ENCODE data around the gene TECTA.
A peak's percentile ranks its signal among the peaks of the same experiment; 100 is the strongest.
"Not testable (repeated sequence)": the region's sequence is repeated elsewhere in the genome, so short reads cannot be mapped to it uniquely, and the experiment has no call there.

The TECTA gene

DNA sequence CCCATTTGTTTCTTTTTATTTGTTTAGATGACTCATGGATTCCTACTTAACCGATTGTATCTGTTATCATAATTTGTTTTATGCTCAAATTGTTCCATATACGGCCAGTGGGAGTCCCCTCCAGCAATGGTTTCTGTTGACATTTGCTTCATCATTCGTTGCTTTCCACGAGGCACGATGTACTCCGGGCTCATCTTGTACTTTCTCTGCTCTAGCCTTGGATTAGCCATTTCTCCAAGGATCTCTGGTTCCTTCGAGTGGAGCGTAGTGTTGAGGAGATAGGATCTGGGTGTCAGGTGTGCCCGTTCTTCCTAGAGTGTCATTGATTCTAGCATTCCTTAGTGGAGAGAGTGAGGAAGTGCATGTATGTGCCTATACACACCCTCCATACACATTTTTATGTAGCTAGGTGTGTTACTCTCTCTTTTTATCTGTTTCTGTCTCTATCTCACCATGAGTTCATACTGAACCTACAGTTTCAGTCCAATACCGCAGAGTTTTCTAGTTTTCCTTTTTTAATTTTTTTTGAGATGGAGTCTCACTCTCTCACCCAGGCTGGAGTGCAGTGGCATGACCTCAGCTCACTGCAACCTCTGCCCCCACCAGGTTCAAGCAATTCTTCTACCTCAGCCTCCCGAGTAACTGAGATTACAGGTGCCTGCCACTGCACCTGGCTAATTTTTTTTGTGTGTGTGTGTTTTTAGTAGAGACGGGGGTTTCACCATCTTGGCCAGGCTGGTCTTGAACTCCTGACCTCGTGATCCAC lies 31.4 kb downstream of the TECTA start:
- DNase-seq, result no peak

DNA sequence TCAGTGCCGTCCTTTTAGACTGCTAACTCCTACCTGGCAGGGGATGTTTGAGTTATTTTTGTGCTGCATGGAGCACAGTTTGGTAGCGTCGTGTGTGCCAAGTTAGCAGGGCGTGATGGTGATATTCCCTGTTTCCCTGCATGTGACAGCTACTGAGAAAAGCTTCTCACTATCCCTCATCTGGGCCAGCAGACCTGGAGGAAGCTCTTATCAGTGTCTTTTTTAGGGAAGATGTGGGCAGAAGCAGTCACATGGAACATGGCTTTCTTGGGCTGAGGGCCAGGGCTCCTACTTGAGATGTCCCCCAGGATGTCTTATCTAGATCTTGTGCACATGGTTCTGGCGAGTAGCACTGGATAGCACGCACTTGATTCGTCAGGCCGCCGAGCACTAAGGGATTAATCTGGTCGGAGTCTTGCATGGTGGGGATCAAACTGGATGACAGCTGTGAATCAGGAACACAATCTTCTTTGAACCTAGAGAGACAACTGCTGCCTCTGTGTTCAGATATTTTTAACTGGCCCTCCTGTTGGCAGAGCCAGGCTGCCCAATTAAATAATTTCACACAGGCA lies 33.8 kb downstream of the TECTA start:
- peak in 1 of 14 donors; percentile 60 for DNase-seq

- DNase-seq, result no peak
Observed at GRCh38 chr11:121137005-121137404, 36.0 kb downstream of the TECTA start.

DNA sequence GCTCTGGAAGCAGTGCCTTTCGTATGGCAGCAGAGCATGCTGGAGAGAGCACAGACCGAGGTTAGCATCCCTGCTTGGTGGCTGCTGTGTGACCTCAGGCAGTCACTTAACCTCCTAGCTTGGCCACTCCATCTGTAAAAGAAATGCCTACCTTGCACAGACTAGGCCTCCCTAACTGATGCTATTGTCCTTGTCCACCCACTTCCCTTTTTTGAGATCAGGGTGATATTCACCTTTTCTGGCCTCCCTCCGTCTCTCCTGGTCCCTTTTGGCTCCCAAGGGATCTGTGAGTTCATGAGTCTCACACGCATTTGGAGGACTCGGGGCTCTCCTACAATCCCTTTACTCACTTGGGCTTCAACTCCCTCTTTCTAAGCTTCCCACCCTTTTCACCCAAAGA lies 37.2 kb downstream of the TECTA start:
- no peak for DNase-seq

GRCh38 chr11:121140369-121140768 lies 39.3 kb downstream of the TECTA start:
- no peak for DNase-seq

- no peak for DNase-seq
Observed at GRCh38 chr11:121141066-121141465, 40.0 kb downstream of the TECTA start.

DNA sequence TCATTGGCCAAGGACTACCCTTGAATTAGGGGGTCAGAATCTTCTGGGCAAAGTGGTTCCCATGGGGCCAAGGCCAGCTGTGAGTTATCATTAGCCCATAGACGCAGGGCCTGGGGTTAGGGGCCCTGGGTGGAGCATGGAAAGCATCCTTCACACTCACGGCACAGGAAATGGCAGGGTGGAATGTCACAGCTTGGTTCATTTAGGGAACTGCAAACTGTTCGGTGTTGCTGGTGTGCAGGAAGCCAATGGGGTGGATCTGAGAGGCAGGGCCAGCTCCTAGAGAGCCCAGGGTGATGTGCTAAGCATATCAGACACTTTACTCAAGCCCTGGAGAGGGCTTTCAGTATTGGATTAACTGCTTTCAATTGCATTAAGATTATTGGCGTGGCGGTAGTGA lies 42.9 kb downstream of the TECTA start:
- no peak for DNase-seq

GRCh38 chr11:121144723-121145122 lies 43.7 kb downstream of the TECTA start:
- no peak for DNase-seq

DNA sequence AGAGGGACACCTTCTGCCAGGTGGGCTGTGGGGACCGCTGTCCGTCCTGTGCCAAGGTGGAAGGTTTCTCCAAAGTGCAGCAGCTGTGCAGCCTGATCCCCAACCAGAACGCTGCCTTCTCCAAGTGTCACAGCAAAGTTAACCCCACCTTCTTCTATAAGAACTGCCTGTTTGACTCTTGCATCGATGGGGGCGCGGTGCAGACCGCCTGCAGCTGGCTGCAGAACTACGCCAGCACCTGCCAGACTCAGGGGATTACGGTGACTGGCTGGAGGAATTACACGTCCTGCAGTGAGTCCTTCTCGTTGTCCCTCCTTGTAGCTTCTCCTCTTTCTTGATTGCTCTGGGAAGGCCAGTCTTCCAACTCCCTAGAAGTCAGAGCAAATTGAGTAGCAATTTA lies 44.8 kb downstream of the TECTA start:
- no peak for DNase-seq

DNA sequence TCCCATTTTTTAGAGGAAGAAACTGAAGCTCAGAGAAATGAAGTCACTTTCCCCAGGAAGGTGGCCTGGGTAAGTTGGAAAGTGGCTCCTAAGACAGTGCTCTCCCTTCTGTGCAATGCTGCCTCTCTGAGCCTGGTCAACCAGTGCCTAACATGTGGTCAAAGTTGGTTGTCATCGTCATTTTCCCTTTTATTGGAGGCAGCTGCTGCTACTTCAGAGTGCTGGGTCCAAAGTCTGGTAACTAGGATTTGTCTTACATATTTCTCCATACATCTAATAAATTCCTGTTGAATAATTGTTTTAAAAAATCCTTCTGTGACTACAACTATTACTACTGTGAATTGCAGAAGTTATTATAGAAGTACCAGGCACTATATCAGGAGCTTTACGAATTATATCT lies 48.1 kb downstream of the TECTA start:
- no peak for DNase-seq

DNA sequence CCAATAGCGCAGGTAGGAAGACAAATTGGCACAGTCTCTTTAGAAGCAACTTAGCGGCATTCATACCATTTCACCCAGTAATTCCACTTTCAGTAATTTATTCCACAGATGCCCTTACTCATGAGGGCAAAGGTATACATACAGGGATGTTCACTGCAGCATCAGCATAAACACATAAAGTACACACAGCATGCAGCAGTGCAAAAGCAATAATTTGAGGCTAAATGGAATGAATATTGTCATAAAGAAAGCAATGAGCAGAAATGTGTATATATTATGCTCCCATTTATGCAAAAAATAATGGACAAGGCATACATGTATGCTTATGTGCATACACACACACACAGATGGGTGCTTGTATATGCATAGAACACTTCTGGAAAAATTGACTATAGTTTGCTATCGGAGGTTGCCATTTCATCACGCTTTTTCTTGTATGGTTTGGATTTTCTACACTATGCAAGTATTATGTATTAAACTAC lies 50.2 kb downstream of the TECTA start:
- DNase-seq, result no peak

- DNase-seq, result no peak
Observed at GRCh38 chr11:121152764-121153163, 51.7 kb downstream of the TECTA start.

- no peak for DNase-seq
Observed at GRCh38 chr11:121153472-121153871, 52.4 kb downstream of the TECTA start.

DNA sequence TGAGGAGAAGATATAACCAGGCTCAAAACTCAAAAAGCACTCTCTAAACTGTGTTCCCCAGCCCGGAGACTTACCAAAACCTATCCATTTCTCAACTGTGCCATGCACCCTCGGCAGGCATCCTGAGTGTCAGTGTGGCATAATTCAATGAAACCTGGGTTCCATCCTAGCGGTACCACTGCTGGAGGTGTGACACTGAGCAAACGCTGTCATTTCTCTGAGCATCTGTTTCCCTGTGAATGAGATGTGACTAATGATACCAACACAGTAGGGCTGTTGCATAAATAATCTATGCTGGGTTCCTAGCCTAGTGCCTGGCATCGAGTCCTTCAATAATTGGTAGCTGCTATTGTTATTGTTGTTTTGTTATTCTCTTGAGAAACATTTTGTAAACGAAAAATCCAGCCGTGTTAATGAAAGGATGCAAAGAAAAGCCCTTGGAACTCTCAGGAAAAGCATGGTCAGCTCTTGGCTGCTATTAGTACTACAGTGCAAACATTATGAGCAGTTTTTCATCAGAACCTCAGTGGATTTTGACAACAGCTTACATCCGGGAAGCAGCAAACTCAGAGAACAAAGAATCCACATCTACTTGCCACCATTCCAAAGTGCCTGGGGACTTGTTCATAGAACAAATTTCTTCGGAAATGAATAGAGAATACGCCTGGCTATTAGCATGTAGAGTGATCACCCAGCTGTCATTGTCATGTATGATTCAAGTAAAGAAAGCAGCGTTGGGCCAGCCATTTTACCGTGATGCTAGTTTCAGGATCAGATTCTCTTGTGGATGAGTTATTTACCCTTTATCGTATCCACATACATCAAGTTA lies 53.7 kb downstream of the TECTA start:
- DNase-seq, result no peak

DNA sequence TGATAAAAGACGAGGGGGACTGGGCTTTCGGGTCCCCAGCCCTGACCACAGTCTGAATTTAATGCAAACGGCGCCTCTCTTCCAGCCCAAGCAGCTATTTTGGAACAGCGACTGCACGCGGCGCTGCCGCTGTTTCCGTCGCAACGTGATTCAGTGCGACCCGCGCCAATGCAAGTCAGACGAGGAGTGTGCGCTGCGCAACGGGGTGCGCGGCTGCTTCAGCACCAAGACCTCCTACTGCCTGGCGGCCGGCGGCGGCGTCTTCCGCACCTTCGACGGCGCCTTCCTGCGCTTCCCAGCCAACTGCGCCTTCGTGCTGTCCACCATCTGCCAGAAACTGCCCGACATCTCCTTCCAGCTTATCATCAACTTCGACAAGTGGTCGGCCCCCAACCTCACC lies 56.7 kb downstream of the TECTA start:
- no peak for DNase-seq

DNA sequence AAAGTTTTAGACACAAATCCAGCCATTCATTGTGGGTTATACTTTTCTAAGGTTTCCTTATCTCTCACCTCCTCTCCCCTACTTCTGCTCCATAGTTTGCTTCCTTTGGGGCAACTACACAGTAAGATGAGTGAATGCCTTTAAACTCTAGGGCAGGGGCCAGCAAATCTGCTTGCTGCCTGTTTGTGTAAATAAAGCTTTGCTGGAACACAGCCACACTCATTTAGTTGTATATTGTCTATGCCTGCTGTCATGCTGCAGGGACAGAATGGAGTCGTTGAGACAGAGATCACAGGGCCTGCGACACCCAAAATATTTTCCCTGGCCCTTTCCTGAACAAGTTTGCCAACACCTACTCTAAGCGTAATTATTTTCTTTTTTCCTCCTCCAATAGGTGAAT lies 58.7 kb downstream of the TECTA start:
- DNase-seq, result no peak

DNA sequence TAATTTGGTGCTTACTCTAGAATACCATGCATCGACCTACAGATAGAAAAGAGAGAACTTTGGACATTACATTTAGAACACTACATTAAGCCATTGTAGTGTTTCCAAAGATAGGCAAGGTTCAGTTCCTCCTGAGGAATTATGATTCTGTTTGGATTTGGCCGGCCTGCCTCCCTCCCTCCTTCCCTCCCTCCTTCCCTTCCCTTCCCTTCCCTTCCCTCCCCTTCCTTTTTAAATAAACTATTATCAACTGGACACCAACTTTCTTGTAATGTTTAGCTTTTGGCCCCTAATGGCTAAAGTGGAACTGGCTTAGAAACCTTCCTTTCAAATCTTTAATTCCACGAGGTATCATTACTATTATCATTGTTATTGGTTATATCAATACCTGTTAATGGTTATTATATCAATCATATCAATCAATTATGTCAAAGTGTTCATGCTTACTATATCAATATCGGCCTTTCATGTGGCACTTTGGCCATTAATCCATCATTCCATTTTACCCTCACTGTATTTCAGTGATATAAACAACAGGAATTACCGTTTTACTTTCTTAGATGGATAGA lies 60.4 kb downstream of the TECTA start:
- DNase-seq, result no peak

- DNase-seq, result no peak
Observed at GRCh38 chr11:121163658-121164308, 62.7 kb downstream of the TECTA start.

DNA sequence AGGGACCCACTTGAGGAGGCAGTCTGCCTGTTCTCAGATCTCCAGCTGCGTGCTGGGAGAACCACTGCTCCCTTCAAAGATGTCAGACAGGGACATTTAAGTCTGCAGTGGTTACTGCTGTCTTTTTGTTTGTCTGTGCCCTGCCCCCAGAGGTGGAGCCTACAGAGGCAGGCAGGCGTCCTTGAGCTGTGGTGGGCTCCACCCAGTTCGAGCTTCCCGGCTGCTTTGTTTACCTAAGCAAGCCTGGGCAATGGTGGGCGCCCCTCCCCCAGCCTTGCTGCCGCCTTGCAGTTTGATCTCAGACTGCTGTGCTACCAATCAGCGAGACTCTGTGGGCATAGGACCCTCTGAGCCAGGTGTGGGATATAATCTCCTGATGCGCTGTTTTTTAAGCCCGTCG lies 76.6 kb downstream of the TECTA start:
- not testable (repeated sequence) for DNase-seq

- no peak for DNase-seq
Observed at GRCh38 chr11:121179306-121179705, 78.3 kb downstream of the TECTA start.

DNA sequence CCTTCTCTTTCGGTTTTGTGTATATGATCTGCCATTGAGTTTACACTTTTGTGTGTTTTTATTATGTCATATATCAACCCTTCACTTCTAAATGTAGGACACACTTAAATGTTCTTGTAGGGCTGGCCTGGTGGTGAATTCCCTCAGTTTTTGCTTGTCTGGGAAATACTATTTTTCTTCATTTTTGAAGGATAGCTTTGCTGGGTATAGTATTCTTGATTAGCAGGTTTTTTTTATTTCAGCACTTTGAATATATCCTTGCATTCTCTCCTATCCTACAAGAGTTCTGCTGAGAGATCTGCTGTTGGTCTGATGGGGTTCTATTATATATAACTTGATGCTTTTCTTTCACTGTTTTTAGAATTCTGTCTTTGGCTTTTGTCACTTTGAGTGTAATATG lies 79.1 kb downstream of the TECTA start:
- DNase-seq, result no peak

DNA sequence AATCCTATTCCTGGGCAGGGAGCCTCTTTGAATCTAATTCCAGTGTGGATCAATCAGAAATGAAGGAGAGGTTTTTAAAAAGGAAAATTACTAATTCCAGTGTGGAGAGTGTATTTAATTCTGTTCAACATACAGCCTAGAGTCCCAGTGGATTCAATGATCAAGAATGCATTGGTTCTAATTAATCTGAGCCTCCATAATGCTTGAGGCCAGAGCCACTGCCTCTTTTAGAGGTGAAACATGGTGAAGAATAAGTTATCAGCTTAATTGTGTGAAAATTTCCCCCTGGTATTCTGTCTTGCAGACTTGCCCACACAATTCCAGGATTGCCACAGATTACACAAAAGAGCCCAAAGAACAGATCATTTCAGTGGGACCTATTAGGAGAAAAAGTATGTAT lies 87.7 kb downstream of the TECTA start:
- DNase-seq, result no peak

- DNase-seq, result no peak
Observed at GRCh38 chr11:121191818-121192217, 90.8 kb downstream of the TECTA start.

All from C1 segment of cervical spinal cord (tissue), 14 donors.